Tibial nerve (tissue), 4 donors: ENCODE measurements around the gene RGS6. TPM values are rescaled to one million over a fixed set of nuclear protein-coding genes. Genes with fewer than 3 reads are reported as not detected.

ENCODE experiments used
- DNase-seq, 2 donors: peaks; one replicate each; pipeline ENCODE4 v3.0.0-alpha.2; 2019; ENCODE audit warnings: low spot score in 2 of 2
- H3K27ac ChIP-seq, 4 donors: fragments of 200-600 bp; sonication (generic) in 3 of 4; one replicate each; pipeline ENCODE4 v1.5.1; 2017 to 2019; ENCODE audit warnings: mild to moderate bottlenecking in 1 of 4
- H3K27me3 ChIP-seq, 2 donors: fragments of 200-600 bp; sonication (generic) in 1 of 2; one replicate each; pipeline versions ENCODE4 v1.5.1 to v1.6.0; 2017 to 2019
- H3K36me3 ChIP-seq, 3 donors: fragments of 200-600 bp; sonication (generic); one replicate each; pipeline ENCODE4 v1.5.1; 2018 to 2019
- H3K4me1 ChIP-seq, 4 donors: fragments of 200-600 bp; sonication (generic) in 3 of 4; one replicate each; pipeline ENCODE4 v1.5.1; 2017 to 2019
- H3K4me3 ChIP-seq, 4 donors: fragments of 200-600 bp; sonication (generic) in 3 of 4; one replicate each; pipeline ENCODE4 v1.5.1; 2017 to 2019; ENCODE audit warnings: mild to moderate bottlenecking in 1 of 4, moderate library complexity in 1 of 4
- H3K9me3 ChIP-seq, 4 donors: fragments of 200-600 bp; sonication (generic) in 3 of 4; one replicate each; pipeline ENCODE4 v1.5.1; 2017 to 2019
- EP300 ChIP-seq, 2 donors: sonication (generic); formaldehyde crosslinking; IDR thresholded peaks; one replicate each; pipeline ENCODE4 v1.6.1; 2017; ENCODE audit warnings: antibody characterized with exemption in 2 of 2, mild to moderate bottlenecking in 1 of 2
- POLR2A ChIP-seq, 2 donors: fragments of 450-650 bp; IDR thresholded peaks; one replicate each; pipeline ENCODE4 v1.6.1; 2017; ENCODE audit warnings: antibody characterized with exemption in 2 of 2, mild to moderate bottlenecking in 2 of 2, moderate library complexity in 2 of 2
- WGBS, 2 donors: methylation state at CpG; one replicate each; pipeline ENCODE4 v1.1.5; 2018; 5-methylcytosine and 5-hydroxymethylcytosine counted together
- total RNA-seq, 4 donors: library from RNA; depleted of rRNA; stranded (reverse); fragments of >200 nt; gene quantifications; one replicate each; pipeline ENCODE4 v1.1.0, GENCODE V29; 2016
- TF ChIP-seq, protein P1 (sequence below), 5 experiments: fragments of 200-600 bp in 3 of 5; fragments of 450-650 bp in 2 of 5; sonication (generic) in 3 of 5; IDR thresholded peaks; one replicate each; pipeline ENCODE4 v1.5.1; 2016 to 2019; ENCODE audit warnings: antibody characterized with exemption in 5 of 5, mild to moderate bottlenecking in 3 of 5, moderate library complexity in 2 of 5

Gene RGS6
- total RNA-seq, 4 donors from 2014 or later: 43.5 to 67.2 (median 54.7) TPM

DNA sequence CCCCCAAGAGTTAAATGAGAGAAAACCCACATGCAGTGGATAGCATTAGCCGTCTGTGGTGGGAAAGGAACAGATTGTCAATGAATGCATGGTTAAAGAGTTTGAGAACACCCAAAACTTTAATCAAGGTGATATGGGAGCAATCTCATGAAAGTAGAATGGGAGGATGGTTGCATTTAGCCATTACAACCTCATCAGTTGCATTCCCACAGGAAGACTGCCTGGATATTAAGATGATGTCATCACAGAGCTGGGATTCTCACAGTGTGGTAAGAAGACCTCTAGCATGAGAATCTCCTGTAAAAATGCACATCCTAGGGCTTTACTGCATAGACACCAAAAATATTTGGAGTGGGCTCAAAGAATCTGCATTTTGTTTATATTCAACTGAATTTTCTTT lies 284.9 kb downstream of the RGS6 start:
- WGBS, 2 donors: 67 to 78% methylated on average over 1 of the region's 1 CpG
- Histone ChIP-seq H3K27me3 (no peaks in the 10 kb centered on the region), H3K36me3 (no peaks in the 10 kb centered on the region), H3K9me3 (peaks cover 0 to 10% (median 0%) of the 10 kb centered on the region in 4 donors), H3K4me1 (no peaks in the 10 kb centered on the region), H3K4me3 (no peak overlapping the region), H3K27ac (no peak overlapping the region)
- no peak for TF ChIP-seq POLR2A (IDR thresholded peaks at IDR 0.05)
- no peak for TF ChIP-seq EP300 (IDR thresholded peaks at IDR 0.05)
- DNase-seq: no peak

DNA sequence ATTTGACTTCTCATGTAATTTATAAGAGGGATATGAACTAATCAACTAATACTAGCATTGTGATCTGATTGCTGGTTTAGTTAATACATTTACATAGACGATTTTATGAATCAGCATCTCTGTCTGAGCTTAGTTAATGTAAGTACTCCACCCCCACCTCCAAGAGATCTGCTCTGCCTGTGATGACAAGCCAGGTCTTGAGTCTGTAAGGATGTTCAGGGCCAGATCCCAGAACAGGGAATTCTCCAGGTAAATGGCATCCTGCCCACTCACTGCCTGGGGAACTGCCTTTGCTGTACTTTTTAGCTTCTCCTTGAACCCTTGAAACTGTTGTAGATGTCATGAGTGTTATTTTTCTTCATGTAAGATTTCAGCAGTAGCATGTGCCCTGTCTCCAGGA lies 289.8 kb downstream of the RGS6 start:
- Histone ChIP-seq H3K27ac (no peak overlapping the region), H3K4me3 (no peak overlapping the region), H3K27me3 (no peaks in the 10 kb centered on the region), H3K9me3 (peaks cover 0 to 10% (median 0%) of the 10 kb centered on the region in 4 donors), H3K4me1 (no peaks in the 10 kb centered on the region), H3K36me3 (no peaks in the 10 kb centered on the region)
- DNase-seq: no peak
- 76 to 85% methylated on average over 1 of the region's 1 CpG for WGBS, 2 donors
- TF ChIP-seq, protein P1, sequence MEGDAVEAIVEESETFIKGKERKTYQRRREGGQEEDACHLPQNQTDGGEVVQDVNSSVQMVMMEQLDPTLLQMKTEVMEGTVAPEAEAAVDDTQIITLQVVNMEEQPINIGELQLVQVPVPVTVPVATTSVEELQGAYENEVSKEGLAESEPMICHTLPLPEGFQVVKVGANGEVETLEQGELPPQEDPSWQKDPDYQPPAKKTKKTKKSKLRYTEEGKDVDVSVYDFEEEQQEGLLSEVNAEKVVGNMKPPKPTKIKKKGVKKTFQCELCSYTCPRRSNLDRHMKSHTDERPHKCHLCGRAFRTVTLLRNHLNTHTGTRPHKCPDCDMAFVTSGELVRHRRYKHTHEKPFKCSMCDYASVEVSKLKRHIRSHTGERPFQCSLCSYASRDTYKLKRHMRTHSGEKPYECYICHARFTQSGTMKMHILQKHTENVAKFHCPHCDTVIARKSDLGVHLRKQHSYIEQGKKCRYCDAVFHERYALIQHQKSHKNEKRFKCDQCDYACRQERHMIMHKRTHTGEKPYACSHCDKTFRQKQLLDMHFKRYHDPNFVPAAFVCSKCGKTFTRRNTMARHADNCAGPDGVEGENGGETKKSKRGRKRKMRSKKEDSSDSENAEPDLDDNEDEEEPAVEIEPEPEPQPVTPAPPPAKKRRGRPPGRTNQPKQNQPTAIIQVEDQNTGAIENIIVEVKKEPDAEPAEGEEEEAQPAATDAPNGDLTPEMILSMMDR (IDR thresholded peaks at IDR 0.05): no peak
- TF ChIP-seq POLR2A (IDR thresholded peaks at IDR 0.05) (no peak), EP300 (IDR thresholded peaks at IDR 0.05) (no peak)

DNA sequence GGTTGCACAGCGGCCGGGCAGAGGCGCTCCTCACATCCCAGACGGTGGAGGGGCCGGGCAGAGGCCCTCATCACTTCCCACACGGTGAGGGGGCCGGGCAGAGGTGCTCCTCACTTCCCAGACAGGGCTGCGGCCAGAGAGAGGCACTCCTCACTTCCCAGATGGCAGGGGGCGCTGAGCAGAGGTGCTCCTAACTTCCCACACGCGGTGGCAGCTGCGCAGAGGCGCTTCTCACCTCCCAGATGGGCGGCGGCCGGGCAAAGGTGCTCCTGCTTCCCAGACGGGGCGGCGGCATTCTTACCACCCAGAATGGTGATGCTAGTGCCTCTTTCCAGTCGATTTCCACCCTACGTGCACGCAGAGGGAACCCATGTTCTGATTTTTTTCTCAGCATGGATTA lies 304.4 kb downstream of the RGS6 start:
- DNase-seq: no peak
- no peaks in the 10 kb centered on the region for H3K36me3 ChIP-seq
- TF ChIP-seq POLR2A (IDR thresholded peaks at IDR 0.05): no peak
- TF ChIP-seq, protein P1 (IDR thresholded peaks at IDR 0.05): no peak
- no peak for TF ChIP-seq EP300 (IDR thresholded peaks at IDR 0.05)
- H3K4me3 ChIP-seq: no peak overlapping the region
- H3K9me3 ChIP-seq: no peaks in the 10 kb centered on the region
- H3K27ac ChIP-seq: no peak overlapping the region
- H3K27me3 ChIP-seq: no peaks in the 10 kb centered on the region
- 80 to 82% methylated on average over 22 of the region's 22 CpGs for WGBS, 2 donors
- H3K4me1 ChIP-seq: no peaks in the 10 kb centered on the region

DNA sequence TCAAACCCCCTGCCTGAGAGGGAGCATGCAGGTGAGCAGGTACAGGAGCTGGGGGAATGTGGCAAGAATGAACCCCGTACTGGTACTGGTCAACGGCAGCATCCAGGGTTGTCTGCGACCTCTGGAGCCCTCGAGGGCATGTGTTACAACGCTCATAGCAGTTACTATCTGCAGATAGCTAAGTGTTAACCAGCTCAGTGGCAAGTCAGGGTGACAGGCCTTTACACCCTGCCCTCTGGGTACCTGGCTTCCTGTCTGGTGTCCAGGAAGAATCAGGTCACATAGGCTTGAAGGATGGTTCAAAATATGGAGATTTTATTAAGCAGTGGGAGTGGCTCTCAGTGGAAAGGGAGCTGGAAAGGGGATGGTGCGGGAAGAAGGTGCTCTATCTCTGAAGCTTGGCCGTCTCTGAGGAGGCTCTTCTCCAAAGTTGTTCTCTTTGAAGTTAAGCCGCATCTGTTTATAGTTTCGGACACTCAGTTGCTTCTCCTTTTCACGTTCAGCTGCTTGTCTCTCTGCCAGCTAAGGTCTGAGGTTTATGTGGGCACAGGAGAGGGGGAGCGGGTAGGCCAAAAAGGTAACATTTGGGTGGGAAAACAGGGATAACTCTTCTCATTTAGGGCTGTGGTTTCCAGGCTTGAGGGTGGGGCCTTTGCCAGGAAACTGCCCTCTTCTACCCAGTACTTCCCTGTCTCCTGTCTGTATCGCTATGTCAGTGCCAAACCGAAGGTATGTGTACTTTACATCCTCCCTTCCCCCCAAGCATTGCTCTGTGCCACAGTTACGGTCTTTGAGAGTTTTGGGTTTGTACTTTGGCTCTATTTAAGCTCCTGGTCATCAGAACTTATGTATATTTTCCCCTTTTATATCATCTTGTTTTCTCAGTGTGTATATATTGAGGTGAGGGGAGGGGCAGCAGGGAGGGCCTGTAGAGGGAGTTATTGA lies 305.8 kb downstream of the RGS6 start:
- Histone ChIP-seq H3K9me3 (no peaks in the 10 kb centered on the region), H3K27ac (no peak overlapping the region), H3K4me3 (no peak overlapping the region), H3K4me1 (no peaks in the 10 kb centered on the region), H3K36me3 (no peaks in the 10 kb centered on the region), H3K27me3 (no peaks in the 10 kb centered on the region)
- WGBS, 2 donors: 72 to 80% methylated on average over 14 of the region's 14 CpGs
- DNase-seq: no peak
- no peak for TF ChIP-seq EP300 (IDR thresholded peaks at IDR 0.05)
- no peak for TF ChIP-seq POLR2A (IDR thresholded peaks at IDR 0.05)
- TF ChIP-seq, protein P1 (IDR thresholded peaks at IDR 0.05): no peak

DNA sequence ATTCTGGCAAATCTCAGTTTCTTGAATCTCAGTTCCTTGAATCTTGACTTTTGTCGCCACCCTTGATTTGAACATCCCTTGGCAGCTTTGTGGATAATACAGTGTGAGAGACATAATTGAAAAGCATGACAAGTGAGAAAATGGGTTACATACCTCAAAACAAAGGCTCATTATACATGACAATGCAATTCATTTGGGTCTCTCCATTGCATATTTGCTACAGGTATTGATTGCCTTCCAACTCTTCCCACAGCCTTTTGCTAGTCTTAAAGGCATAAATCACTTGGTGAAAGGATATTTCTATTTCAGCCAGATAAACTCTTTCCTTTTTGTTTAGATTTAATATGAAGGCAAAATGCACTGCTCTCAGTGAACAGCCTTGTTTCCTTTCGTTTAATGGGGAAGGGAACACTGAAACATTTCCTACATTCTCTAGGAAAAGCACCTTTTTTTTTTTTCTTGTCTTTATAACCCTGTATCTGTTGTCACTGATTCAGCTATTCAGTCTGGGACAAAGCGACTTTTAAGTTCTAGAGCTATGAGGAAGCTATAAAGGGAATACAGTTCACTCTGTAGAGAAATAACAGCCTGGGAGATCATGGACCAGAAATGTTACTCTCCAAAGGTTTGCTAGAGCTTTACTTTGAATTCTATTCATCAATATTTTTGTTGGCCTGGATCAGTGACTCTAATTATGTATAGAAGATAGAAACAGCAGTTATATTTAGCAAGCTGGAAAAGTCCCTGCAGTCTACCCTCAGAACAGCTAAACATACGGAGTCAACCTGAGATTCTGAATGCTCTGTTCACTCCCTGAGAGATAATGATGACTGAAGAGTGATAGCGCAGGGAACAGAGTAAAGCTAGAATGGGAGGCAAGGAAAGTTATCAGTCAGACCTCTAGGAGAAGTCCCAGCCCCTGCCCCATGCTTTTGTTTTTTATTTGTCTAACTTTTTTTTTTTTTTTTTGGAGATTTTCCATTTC lies 311.4 kb downstream of the RGS6 start:
- TF ChIP-seq, protein P1 (IDR thresholded peaks at IDR 0.05): no peak
- 39 to 44% methylated on average over 5 of the region's 5 CpGs for WGBS, 2 donors
- H3K4me1 ChIP-seq: peaks cover 0 to 7% (median 0%) of the 10 kb centered on the region in 4 donors
- peak overlapping the region in 2 of 4 donors; percentile 11 to 12 for H3K27ac ChIP-seq
- peaks cover 0 to 12% (median 0%) of the 10 kb centered on the region in 4 donors for H3K9me3 ChIP-seq
- H3K27me3 ChIP-seq: no peaks in the 10 kb centered on the region
- no peak overlapping the region for H3K4me3 ChIP-seq
- no peak for DNase-seq
- H3K36me3 ChIP-seq: no peaks in the 10 kb centered on the region
